ENCODE measurements around the gene MCRS1. TPM values are rescaled to one million over a fixed set of nuclear protein-coding genes. Genes with fewer than 3 reads are reported as not detected.

MCRS1 gene
- total and polyA plus RNA-seq, 10 of the 15 experiments (the other 5 are each of a cell fraction or from before 2014, with no cell fraction given): 34.3 to 82.8 (median 57.6) TPM

- Histone ChIP-seq H3K9me3 (replicated peaks; ENCODE audit: control insufficient read depth, insufficient read depth, low read length) (no peaks in the 10 kb centered on the region), H3K27me3 (replicated peaks in 1 of 2; ENCODE audit: control insufficient read depth in 2 of 2, insufficient read depth in 2 of 2, low read length in 1 of 2) (no peaks in the 10 kb centered on the region), H4K20me1 (ENCODE audit: control insufficient read depth, insufficient read depth) (no peaks in the 10 kb centered on the region), H3K79me2 (ENCODE audit: control insufficient read depth, insufficient read depth, low read length) (peaks cover 19% of the 10 kb centered on the region), H3K27ac (ENCODE audit: control insufficient read depth, insufficient read depth) (no peak overlapping the region), H2AFZ (ENCODE audit: control insufficient read depth, low read depth, low read length) (no peak overlapping the region), H3K4me3 (no peak overlapping the region), H3K4me2 (ENCODE audit: control insufficient read depth, insufficient read depth) (no peak overlapping the region), H3K36me3 (ENCODE audit: control insufficient read depth in 2 of 2, insufficient read depth in 2 of 2, low read length in 1 of 2) (peaks cover 28 to 29% of the 10 kb centered on the region in 2 experiments), H3K9ac (ENCODE audit: control insufficient read depth, insufficient read depth, low read length) (no peak overlapping the region), H3K4me1 (ENCODE audit: control insufficient read depth, insufficient read depth, low read length) (peaks cover 8% of the 10 kb centered on the region)
- DNase-seq (ENCODE audit: low read depth, low spot score) (no peak), FAIRE-seq (no peak), ATAC-seq (no peak)
- BruUV-seq (replicated peaks): no TSS peak
- POLR2A ChIA-PET: interaction anchor here (0.5 to 0.6 kb wide), 2 partner anchors 150 to 273 kb away, joined by 4 read pairs; no protein-coding TSS in a partner anchor
- intact Hi-C loops (cut with micrococcal nuclease; ENCODE audit: unreplicated experiment) (no loop called here), in situ Hi-C loops (cut with MboI) (no loop called here)
- CTCF ChIA-PET: interaction anchor here (0.7 kb wide), 1 partner anchor 203 kb away, joined by 3 read pairs; no protein-coding TSS in a partner anchor
- RAD21 ChIA-PET (ENCODE audit: unreplicated experiment): no interaction called here
- SMC1A ChIA-PET (ENCODE audit: uncharacterized antibody, unreplicated experiment): interaction anchor here (1.4 kb wide), 1 partner anchor 18 kb away, joined by 4 read pairs; no protein-coding TSS in a partner anchor
- TF ChIP-seq SMARCA5 (IDR thresholded peaks at IDR 0.05) (no peak), IKZF2 (IDR thresholded peaks at IDR 0.05) (no peak)
- 87% methylated on average over 6 of the region's 6 CpGs for WGBS (ENCODE audit: insufficient coverage, insufficient replicate concordance, low lambda C conversion rate, missing lambda C conversion rate)
These were observed 5.1 kb downstream of the MCRS1 start for GRCh38 chr12:49562831-49563230.

GRCh38 chr12:49562233-49562632 is 5.7 kb downstream of the MCRS1 start:
- intact Hi-C loops (cut with micrococcal nuclease; ENCODE audit: unreplicated experiment) (no loop called here), in situ Hi-C loops (cut with MboI) (no loop called here)
- peaks cover 8% of the 10 kb centered on the region for H3K4me1 ChIP-seq (ENCODE audit: control insufficient read depth, insufficient read depth, low read length)
- RAD21 ChIA-PET (ENCODE audit: unreplicated experiment): no interaction called here
- H4K20me1 ChIP-seq (ENCODE audit: control insufficient read depth, insufficient read depth): no peaks in the 10 kb centered on the region
- H3K4me3 ChIP-seq: no peak overlapping the region
- no TSS peak for BruUV-seq (replicated peaks)
- FAIRE-seq (no peak), DNase-seq (ENCODE audit: low read depth, low spot score) (no peak), ATAC-seq (no peak)
- SMC1A ChIA-PET (ENCODE audit: uncharacterized antibody, unreplicated experiment): interaction anchor here (0.6 to 1.8 kb wide), 2 partner anchors 34 to 658 kb away, joined by 3 to 6 read pairs; a partner anchor contains a TSS
- H3K4me2 ChIP-seq (ENCODE audit: control insufficient read depth, insufficient read depth): no peak overlapping the region
- H3K27ac ChIP-seq (ENCODE audit: control insufficient read depth, insufficient read depth): no peak overlapping the region
- no peaks in the 10 kb centered on the region for H3K27me3 ChIP-seq (replicated peaks in 1 of 2; ENCODE audit: control insufficient read depth in 2 of 2, insufficient read depth in 2 of 2, low read length in 1 of 2)
- POLR2A ChIA-PET: no interaction called here
- 80% methylated on average over 6 of the region's 6 CpGs for WGBS (ENCODE audit: insufficient coverage, insufficient replicate concordance, low lambda C conversion rate, missing lambda C conversion rate)
- H3K9ac ChIP-seq (ENCODE audit: control insufficient read depth, insufficient read depth, low read length): no peak overlapping the region
- no peaks in the 10 kb centered on the region for H3K9me3 ChIP-seq (replicated peaks; ENCODE audit: control insufficient read depth, insufficient read depth, low read length)
- CTCF ChIA-PET: interaction anchor here (2.0 kb wide), 1 partner anchor 203 kb away, joined by 6 read pairs; no protein-coding TSS in a partner anchor
- peaks cover 28 to 32% of the 10 kb centered on the region in 2 experiments for H3K36me3 ChIP-seq (ENCODE audit: control insufficient read depth in 2 of 2, insufficient read depth in 2 of 2, low read length in 1 of 2)
- TF ChIP-seq SMARCA5 (IDR thresholded peaks at IDR 0.05) (no peak), WRNIP1 (IDR thresholded peaks at IDR 0.05; ENCODE audit: borderline replicate concordance, low read depth, low read length) (no peak), E4F1 (IDR thresholded peaks at IDR 0.05; ENCODE audit: borderline replicate concordance, partially characterized antibody) (no peak), MAX (IDR thresholded peaks at IDR 0.05; ENCODE audit: low read depth, low read length) (no peak), YY1 (IDR thresholded peaks at IDR 0.05; ENCODE audit: low read depth, low read length) (no peak), ZNF274 (IDR thresholded peaks at IDR 0.05; ENCODE audit: insufficient read depth, insufficient read length) (no peak), NFIC (IDR thresholded peaks at IDR 0.05; ENCODE audit: low read depth, low read length) (no peak), MEF2A (IDR thresholded peaks at IDR 0.05; ENCODE audit: insufficient read depth, low read depth, low read length) (no peak), TCF3 (IDR thresholded peaks at IDR 0.05; ENCODE audit: borderline replicate concordance, insufficient read depth, low read depth, low read length) (no peak), HDGF (IDR thresholded peaks at IDR 0.05) (no peak), FOS (IDR thresholded peaks at IDR 0.05; ENCODE audit: borderline replicate concordance, extremely low read depth, insufficient read length) (no peak), BCL11A (IDR thresholded peaks at IDR 0.05; ENCODE audit: low read depth, low read length) (no peak), PKNOX1 (IDR thresholded peaks at IDR 0.05) (no peak)
- H2AFZ ChIP-seq (ENCODE audit: control insufficient read depth, low read depth, low read length): no peak overlapping the region
- H3K79me2 ChIP-seq (ENCODE audit: control insufficient read depth, insufficient read depth, low read length): peaks cover 14% of the 10 kb centered on the region

Data from GM12878 (cell line).